ENCODE data around the gene ZFAND3. TPM values are rescaled to one million over a fixed set of nuclear protein-coding genes. Genes with fewer than 3 reads are reported as not detected.

The ZFAND3 gene
- polyA plus RNA-seq, 1 donor from 2014 or later = 19.7 TPM

DNA sequence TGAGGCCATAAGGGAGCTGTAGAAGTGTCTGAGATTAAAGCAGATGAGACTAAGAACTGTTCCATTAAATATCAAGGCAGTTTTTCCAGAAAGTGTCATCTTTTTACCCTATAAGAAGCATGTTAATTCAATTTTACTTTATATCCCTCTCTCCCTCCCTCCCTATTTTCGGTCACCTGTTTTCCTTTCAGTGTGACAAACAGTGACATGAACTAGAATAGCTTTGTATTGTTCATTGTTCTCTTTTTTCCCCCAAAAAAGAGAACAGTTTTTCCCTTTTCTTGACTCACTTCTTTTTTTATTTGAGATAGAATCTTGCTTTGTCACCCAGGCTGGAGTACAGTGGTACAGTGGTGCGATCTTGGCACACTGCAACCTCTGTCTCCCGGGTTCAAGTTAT lies 269.3 kb downstream of the ZFAND3 start:
- Histone ChIP-seq H3K36me3 (ENCODE audit: insufficient read depth, low read length) (peaks cover 5% of the 10 kb centered on the region), H4K20me1 (ENCODE audit: insufficient read depth) (no peaks in the 10 kb centered on the region), H3K9me3 (ENCODE audit: low read length) (no peaks in the 10 kb centered on the region), H3K9me2 (ENCODE audit: insufficient read depth, low read length) (no peaks in the 10 kb centered on the region), H3K9ac (ENCODE audit: low read length) (no peak overlapping the region), H3K79me2 (replicated peaks; ENCODE audit: insufficient read depth, low read length) (no peaks in the 10 kb centered on the region), H2AFZ (ENCODE audit: low read depth, low read length) (no peak overlapping the region), H3K4me2 (ENCODE audit: low read length) (no peak overlapping the region), H3K27me3 (ENCODE audit: insufficient read depth, low read depth, low read length) (no peaks in the 10 kb centered on the region), H3K27ac (ENCODE audit: low read length) (no peak overlapping the region), H3F3A (ENCODE audit: insufficient read depth, low read length, poor library complexity, severe bottlenecking) (no peaks in the 10 kb centered on the region), H3K4me3 (ENCODE audit: low read length) (no peak overlapping the region)
- TF ChIP-seq TAF1 (IDR thresholded peaks at IDR 0.05; ENCODE audit: low read depth) (no peak), EZH2 (IDR thresholded peaks at IDR 0.05; ENCODE audit: borderline replicate concordance, insufficient read depth, low read length, poor library complexity, severe bottlenecking) (no peak), EP300 (conservative IDR thresholded peaks at IDR 0.05; ENCODE audit: poor library complexity, severe bottlenecking) (no peak), MXI1 (conservative IDR thresholded peaks at IDR 0.05; ENCODE audit: poor library complexity, severe bottlenecking) (no peak), POLR2AphosphoS5 (IDR thresholded peaks at IDR 0.05) (no peak), RAD21 (conservative IDR thresholded peaks at IDR 0.05) (no peak), SMC3 (conservative IDR thresholded peaks at IDR 0.05; ENCODE audit: poor library complexity) (no peak)
- TF ChIP-seq, protein P1, sequence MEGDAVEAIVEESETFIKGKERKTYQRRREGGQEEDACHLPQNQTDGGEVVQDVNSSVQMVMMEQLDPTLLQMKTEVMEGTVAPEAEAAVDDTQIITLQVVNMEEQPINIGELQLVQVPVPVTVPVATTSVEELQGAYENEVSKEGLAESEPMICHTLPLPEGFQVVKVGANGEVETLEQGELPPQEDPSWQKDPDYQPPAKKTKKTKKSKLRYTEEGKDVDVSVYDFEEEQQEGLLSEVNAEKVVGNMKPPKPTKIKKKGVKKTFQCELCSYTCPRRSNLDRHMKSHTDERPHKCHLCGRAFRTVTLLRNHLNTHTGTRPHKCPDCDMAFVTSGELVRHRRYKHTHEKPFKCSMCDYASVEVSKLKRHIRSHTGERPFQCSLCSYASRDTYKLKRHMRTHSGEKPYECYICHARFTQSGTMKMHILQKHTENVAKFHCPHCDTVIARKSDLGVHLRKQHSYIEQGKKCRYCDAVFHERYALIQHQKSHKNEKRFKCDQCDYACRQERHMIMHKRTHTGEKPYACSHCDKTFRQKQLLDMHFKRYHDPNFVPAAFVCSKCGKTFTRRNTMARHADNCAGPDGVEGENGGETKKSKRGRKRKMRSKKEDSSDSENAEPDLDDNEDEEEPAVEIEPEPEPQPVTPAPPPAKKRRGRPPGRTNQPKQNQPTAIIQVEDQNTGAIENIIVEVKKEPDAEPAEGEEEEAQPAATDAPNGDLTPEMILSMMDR (IDR thresholded peaks at IDR 0.05; ENCODE audit: poor library complexity, severe bottlenecking) = no peak
- TF ChIP-seq, protein P2, sequence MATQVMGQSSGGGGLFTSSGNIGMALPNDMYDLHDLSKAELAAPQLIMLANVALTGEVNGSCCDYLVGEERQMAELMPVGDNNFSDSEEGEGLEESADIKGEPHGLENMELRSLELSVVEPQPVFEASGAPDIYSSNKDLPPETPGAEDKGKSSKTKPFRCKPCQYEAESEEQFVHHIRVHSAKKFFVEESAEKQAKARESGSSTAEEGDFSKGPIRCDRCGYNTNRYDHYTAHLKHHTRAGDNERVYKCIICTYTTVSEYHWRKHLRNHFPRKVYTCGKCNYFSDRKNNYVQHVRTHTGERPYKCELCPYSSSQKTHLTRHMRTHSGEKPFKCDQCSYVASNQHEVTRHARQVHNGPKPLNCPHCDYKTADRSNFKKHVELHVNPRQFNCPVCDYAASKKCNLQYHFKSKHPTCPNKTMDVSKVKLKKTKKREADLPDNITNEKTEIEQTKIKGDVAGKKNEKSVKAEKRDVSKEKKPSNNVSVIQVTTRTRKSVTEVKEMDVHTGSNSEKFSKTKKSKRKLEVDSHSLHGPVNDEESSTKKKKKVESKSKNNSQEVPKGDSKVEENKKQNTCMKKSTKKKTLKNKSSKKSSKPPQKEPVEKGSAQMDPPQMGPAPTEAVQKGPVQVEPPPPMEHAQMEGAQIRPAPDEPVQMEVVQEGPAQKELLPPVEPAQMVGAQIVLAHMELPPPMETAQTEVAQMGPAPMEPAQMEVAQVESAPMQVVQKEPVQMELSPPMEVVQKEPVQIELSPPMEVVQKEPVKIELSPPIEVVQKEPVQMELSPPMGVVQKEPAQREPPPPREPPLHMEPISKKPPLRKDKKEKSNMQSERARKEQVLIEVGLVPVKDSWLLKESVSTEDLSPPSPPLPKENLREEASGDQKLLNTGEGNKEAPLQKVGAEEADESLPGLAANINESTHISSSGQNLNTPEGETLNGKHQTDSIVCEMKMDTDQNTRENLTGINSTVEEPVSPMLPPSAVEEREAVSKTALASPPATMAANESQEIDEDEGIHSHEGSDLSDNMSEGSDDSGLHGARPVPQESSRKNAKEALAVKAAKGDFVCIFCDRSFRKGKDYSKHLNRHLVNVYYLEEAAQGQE (IDR thresholded peaks at IDR 0.05; ENCODE audit: borderline replicate concordance) = no peak

DNA sequence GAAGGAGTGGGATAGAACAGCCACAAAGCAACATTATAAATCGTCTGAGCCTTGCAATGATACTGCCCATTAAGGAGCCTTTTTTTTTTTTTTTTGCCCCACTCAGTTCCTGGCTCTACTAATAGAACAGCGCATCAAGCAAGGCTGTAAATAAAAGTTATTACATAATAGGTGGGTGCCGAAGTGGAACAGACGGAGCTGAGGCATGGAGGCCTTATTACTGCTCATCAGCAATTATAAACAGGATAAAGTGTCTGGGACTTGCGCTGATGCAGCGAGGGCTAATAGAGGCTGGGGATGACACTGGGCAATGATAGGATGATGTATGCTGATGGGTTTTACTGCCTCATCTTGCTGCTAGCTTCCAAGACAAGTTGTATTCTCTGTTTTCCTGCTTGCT lies 272.1 kb downstream of the ZFAND3 start:
- TF ChIP-seq EP300 (conservative IDR thresholded peaks at IDR 0.05; ENCODE audit: poor library complexity, severe bottlenecking) (no peak), POLR2AphosphoS5 (IDR thresholded peaks at IDR 0.05) (no peak), RAD21 (conservative IDR thresholded peaks at IDR 0.05) (no peak), EZH2 (IDR thresholded peaks at IDR 0.05; ENCODE audit: borderline replicate concordance, insufficient read depth, low read length, poor library complexity, severe bottlenecking) (no peak), TAF1 (IDR thresholded peaks at IDR 0.05; ENCODE audit: low read depth) (no peak), SMC3 (conservative IDR thresholded peaks at IDR 0.05; ENCODE audit: poor library complexity) (no peak), MXI1 (conservative IDR thresholded peaks at IDR 0.05; ENCODE audit: poor library complexity, severe bottlenecking) (no peak)
- TF ChIP-seq, protein P1 (IDR thresholded peaks at IDR 0.05; ENCODE audit: poor library complexity, severe bottlenecking) = no peak
- TF ChIP-seq, protein P2 (IDR thresholded peaks at IDR 0.05; ENCODE audit: borderline replicate concordance) = no peak
- H4K20me1 ChIP-seq (ENCODE audit: insufficient read depth) = no peaks in the 10 kb centered on the region
- H3K36me3 ChIP-seq (ENCODE audit: insufficient read depth, low read length) = no peaks in the 10 kb centered on the region

More for the DNA sequence above, 272.1 kb downstream of the ZFAND3 start:
- Histone ChIP-seq H3K4me3 (ENCODE audit: low read length) (no peak overlapping the region), H3K27ac (ENCODE audit: low read length) (no peak overlapping the region), H3K27me3 (ENCODE audit: insufficient read depth, low read depth, low read length) (no peaks in the 10 kb centered on the region), H3K9me2 (ENCODE audit: insufficient read depth, low read length) (no peaks in the 10 kb centered on the region), H3K9me3 (ENCODE audit: low read length) (no peaks in the 10 kb centered on the region), H3F3A (ENCODE audit: insufficient read depth, low read length, poor library complexity, severe bottlenecking) (no peaks in the 10 kb centered on the region), H3K9ac (ENCODE audit: low read length) (no peak overlapping the region), H3K4me2 (ENCODE audit: low read length) (no peak overlapping the region), H2AFZ (ENCODE audit: low read depth, low read length) (no peak overlapping the region), H3K79me2 (replicated peaks; ENCODE audit: insufficient read depth, low read length) (peaks cover 3% of the 10 kb centered on the region)

Data from neural cell (in vitro differentiated cells).